Right lobe of liver (tissue), 4 donors: ENCODE measurements around the gene DNAH1.

ENCODE experiments used
- CTCF ChIP-seq, 4 donors: fragments of 200-600 bp in 3 of 4; fragments of 450-650 bp in 1 of 4; IDR thresholded peaks; one replicate each; pipeline versions ENCODE4 v1.5.1 to v1.8.0; 2016 to 2022; ENCODE audit warnings: antibody characterized with exemption in 4 of 4, mild to moderate bottlenecking in 2 of 4
- POLR2A ChIP-seq: fragments of 450-650 bp; IDR thresholded peaks from one replicate; pipeline ENCODE4 v1.6.1; 2017; ENCODE audit warnings: antibody characterized with exemption, mild to moderate bottlenecking
- donor health status: DM: no; HTN: no; CAD: no.
- donor health status: DM: no; HTN: no; CAD: no.
- donor health status: DM: no; HTN: yes; CAD: no.

DNA sequence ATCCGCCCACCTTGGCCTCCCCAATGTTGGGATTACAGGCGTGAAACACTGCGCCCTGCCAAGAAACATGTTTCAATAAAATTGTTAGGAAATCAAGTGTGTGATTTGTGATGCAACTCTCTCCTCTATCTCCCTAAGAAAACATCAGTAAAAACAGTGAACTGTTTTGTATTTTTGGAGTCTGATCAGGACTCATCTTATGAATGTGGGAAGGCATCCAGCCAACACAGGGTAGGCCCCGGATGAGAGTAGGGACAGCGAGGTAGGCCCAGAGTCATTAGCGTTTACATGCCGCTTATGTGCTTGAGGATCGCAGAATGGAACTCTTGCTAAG is 29.4 kb upstream of the DNAH1 start:
- TF ChIP-seq CTCF (IDR thresholded peaks at IDR 0.05) = no peak
- TF ChIP-seq POLR2A = peak; percentile 9
